ENCODE data around the gene GNAQ. TPM values are rescaled to one million over a fixed set of nuclear protein-coding genes. Genes with fewer than 3 reads are reported as not detected.

Gene GNAQ
- total and polyA plus RNA-seq, 2 donors (not counting 1 experiment from before 2014, with no cell fraction given), result 0.60 to 1.4 TPM

GRCh38 chr9:77893706-77894105, 137.9 kb downstream of the GNAQ start:
- ATAC-seq (ENCODE audit: low read depth), result no peak

GRCh38 chr9:77892955-77893514, 138.6 kb downstream of the GNAQ start:
- Histone ChIP-seq H3K79me2 (ENCODE audit: control insufficient read depth, insufficient read depth, low read length) (no peaks in the 10 kb centered on the region), H3K9ac (ENCODE audit: low read length) (no peak overlapping the region), H3K27ac (ENCODE audit: low read length in 2 of 2) (no peak overlapping the region), H3K9me3 (ENCODE audit: control extremely low read depth in 1 of 3, control insufficient read depth in 2 of 3, insufficient read depth in 1 of 3, low read length in 2 of 3) (no peaks in the 10 kb centered on the region), H3K4me3 (ENCODE audit: control extremely low read depth in 1 of 5, extremely low read depth in 1 of 5, insufficient read depth in 1 of 5, low read depth in 2 of 5, low read length in 4 of 5) (no peak overlapping the region), H4K20me1 (ENCODE audit: control insufficient read depth, insufficient read depth, low read length, poor library complexity, severe bottlenecking) (no peaks in the 10 kb centered on the region), H2AFZ (ENCODE audit: insufficient read depth, low read depth, low read length, poor library complexity, severe bottlenecking) (no peak overlapping the region), H3K4me1 (ENCODE audit: control insufficient read depth in 2 of 2, insufficient read depth in 2 of 2, low read length in 2 of 2) (peaks cover 0 to 8% of the 10 kb centered on the region in 2 donors), H3K4me2 (replicated peaks; ENCODE audit: low read depth, low read length, poor library complexity, severe bottlenecking) (no peak overlapping the region), H3K36me3 (replicated peaks in 1 of 2; ENCODE audit: control extremely low read depth in 1 of 2, control insufficient read depth in 1 of 2, extremely low read depth in 1 of 2, insufficient read depth in 2 of 2, low read length in 1 of 2) (no peaks in the 10 kb centered on the region), H3K27me3 (replicated peaks in 1 of 4; ENCODE audit: control extremely low read depth in 1 of 4, control insufficient read depth in 3 of 4, insufficient read depth in 4 of 4, low read length in 3 of 4) (no peaks in the 10 kb centered on the region)
- Mint-ChIP-seq H3K27ac (no peak overlapping the region), H3K4me1 (peaks cover 2% of the 10 kb centered on the region), H3K9me3 (ENCODE audit: insufficient read depth) (no peaks in the 10 kb centered on the region), H3K4me3 (no peak overlapping the region), H3K27me3 (peaks cover 4% of the 10 kb centered on the region)
- CTCF ChIA-PET, result no interaction called here
- TF ChIP-seq EZH2 (IDR thresholded peaks at IDR 0.05; ENCODE audit: borderline replicate concordance, insufficient read depth, low read depth, low read length, poor library complexity, severe bottlenecking), result no peak
- TF ChIP-seq, protein P1, sequence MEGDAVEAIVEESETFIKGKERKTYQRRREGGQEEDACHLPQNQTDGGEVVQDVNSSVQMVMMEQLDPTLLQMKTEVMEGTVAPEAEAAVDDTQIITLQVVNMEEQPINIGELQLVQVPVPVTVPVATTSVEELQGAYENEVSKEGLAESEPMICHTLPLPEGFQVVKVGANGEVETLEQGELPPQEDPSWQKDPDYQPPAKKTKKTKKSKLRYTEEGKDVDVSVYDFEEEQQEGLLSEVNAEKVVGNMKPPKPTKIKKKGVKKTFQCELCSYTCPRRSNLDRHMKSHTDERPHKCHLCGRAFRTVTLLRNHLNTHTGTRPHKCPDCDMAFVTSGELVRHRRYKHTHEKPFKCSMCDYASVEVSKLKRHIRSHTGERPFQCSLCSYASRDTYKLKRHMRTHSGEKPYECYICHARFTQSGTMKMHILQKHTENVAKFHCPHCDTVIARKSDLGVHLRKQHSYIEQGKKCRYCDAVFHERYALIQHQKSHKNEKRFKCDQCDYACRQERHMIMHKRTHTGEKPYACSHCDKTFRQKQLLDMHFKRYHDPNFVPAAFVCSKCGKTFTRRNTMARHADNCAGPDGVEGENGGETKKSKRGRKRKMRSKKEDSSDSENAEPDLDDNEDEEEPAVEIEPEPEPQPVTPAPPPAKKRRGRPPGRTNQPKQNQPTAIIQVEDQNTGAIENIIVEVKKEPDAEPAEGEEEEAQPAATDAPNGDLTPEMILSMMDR (IDR thresholded peaks at IDR 0.05), result no peak
- POLR2A ChIA-PET, result no interaction called here
- ATAC-seq (ENCODE audit: low read depth) (no peak), DNase-seq (no peak)
- intact Hi-C loops (cut with micrococcal nuclease), result no loop called here
- whole genome bisulfite sequencing (ENCODE audit: insufficient coverage), result 83% methylated on average over 3 of the region's 3 CpGs

More at GRCh38 chr9:77893706-77894105, 137.9 kb downstream of the GNAQ start:
- no peak overlapping the region for H3K4me3 ChIP-seq (ENCODE audit: control extremely low read depth in 1 of 5, extremely low read depth in 1 of 5, insufficient read depth in 1 of 5, low read depth in 2 of 5, low read length in 4 of 5)
- no peaks in the 10 kb centered on the region for H3K36me3 ChIP-seq (replicated peaks in 1 of 2; ENCODE audit: control extremely low read depth in 1 of 2, control insufficient read depth in 1 of 2, extremely low read depth in 1 of 2, insufficient read depth in 2 of 2, low read length in 1 of 2)
- H4K20me1 ChIP-seq (ENCODE audit: control insufficient read depth, insufficient read depth, low read length, poor library complexity, severe bottlenecking), result no peaks in the 10 kb centered on the region
- Mint-ChIP-seq H3K27ac (no peak overlapping the region), H3K4me1 (peaks cover 2% of the 10 kb centered on the region), H3K9me3 (ENCODE audit: insufficient read depth) (no peaks in the 10 kb centered on the region), H3K27me3 (peaks cover 6% of the 10 kb centered on the region), H3K4me3 (no peak overlapping the region)
- intact Hi-C loops (cut with micrococcal nuclease), result no loop called here
- H3K9ac ChIP-seq (ENCODE audit: low read length), result no peak overlapping the region
- no peak overlapping the region for H3K27ac ChIP-seq (ENCODE audit: low read length in 2 of 2)
- no peak overlapping the region for H3K4me2 ChIP-seq (replicated peaks; ENCODE audit: low read depth, low read length, poor library complexity, severe bottlenecking)
- H2AFZ ChIP-seq (ENCODE audit: insufficient read depth, low read depth, low read length, poor library complexity, severe bottlenecking), result no peak overlapping the region
- H3K4me1 ChIP-seq (ENCODE audit: control insufficient read depth in 2 of 2, insufficient read depth in 2 of 2, low read length in 2 of 2), result peaks cover 0 to 8% of the 10 kb centered on the region in 2 donors
- TF ChIP-seq, protein P1 (IDR thresholded peaks at IDR 0.05), result no peak
- no peak for TF ChIP-seq EZH2 (IDR thresholded peaks at IDR 0.05; ENCODE audit: borderline replicate concordance, insufficient read depth, low read depth, low read length, poor library complexity, severe bottlenecking)
- ChIA-PET CTCF (no interaction called here), POLR2A (no interaction called here)
- 93% methylated on average over 3 of the region's 3 CpGs for WGBS (ENCODE audit: insufficient coverage)
- no peaks in the 10 kb centered on the region for H3K9me3 ChIP-seq (ENCODE audit: control extremely low read depth in 1 of 3, control insufficient read depth in 2 of 3, insufficient read depth in 1 of 3, low read length in 2 of 3)
- H3K27me3 ChIP-seq (replicated peaks in 1 of 4; ENCODE audit: control extremely low read depth in 1 of 4, control insufficient read depth in 3 of 4, insufficient read depth in 4 of 4, low read length in 3 of 4), result no peaks in the 10 kb centered on the region
- DNase-seq, result no peak
- H3K79me2 ChIP-seq (ENCODE audit: control insufficient read depth, insufficient read depth, low read length), result no peaks in the 10 kb centered on the region

Measured in B cell (primary cell).